ENCODE measurements around the gene AVPR2. TPM values are rescaled to one million over a fixed set of nuclear protein-coding genes. Genes with fewer than 3 reads are reported as not detected.

AVPR2 gene
- total RNA-seq, 1 donor from 2014 or later, result not detected

GRCh38 chrX:153948847-153949805, 44.7 kb downstream of the AVPR2 start:
- no peak for DNase-seq (ENCODE audit: low spot score, unreplicated experiment)
- TF ChIP-seq CTCF (IDR thresholded peaks at IDR 0.05; ENCODE audit: unreplicated experiment), result no peak
- Mint-ChIP-seq H3K27me3 (no peaks in the 10 kb centered on the region), H3K36me3 (ENCODE audit: insufficient read depth) (peaks cover 27% of the 10 kb centered on the region), H3K4me1 (ENCODE audit: low read depth) (peaks cover 4% of the 10 kb centered on the region), H3K4me3 (ENCODE audit: low read depth) (no peak overlapping the region), H3K27ac (peak overlapping the region; percentile 62), H3K9me3 (ENCODE audit: low read depth) (no peaks in the 10 kb centered on the region)

- TF ChIP-seq CTCF (IDR thresholded peaks at IDR 0.05; ENCODE audit: unreplicated experiment), result no peak
- Mint-ChIP-seq H3K27ac (peak overlapping the region; percentile 56), H3K4me1 (ENCODE audit: low read depth) (peaks cover 3% of the 10 kb centered on the region), H3K27me3 (no peaks in the 10 kb centered on the region), H3K4me3 (ENCODE audit: low read depth) (no peak overlapping the region), H3K36me3 (ENCODE audit: insufficient read depth) (peaks cover 32% of the 10 kb centered on the region), H3K9me3 (ENCODE audit: low read depth) (no peaks in the 10 kb centered on the region)
- DNase-seq (ENCODE audit: low spot score, unreplicated experiment), result no peak
Measured at GRCh38 chrX:153950127-153950526, 45.7 kb downstream of the AVPR2 start.

- no peaks in the 10 kb centered on the region for H3K27me3 Mint-ChIP-seq
- peaks cover 3% of the 10 kb centered on the region for H3K4me1 Mint-ChIP-seq (ENCODE audit: low read depth)
- H3K27ac Mint-ChIP-seq, result no peak overlapping the region
- no peak for TF ChIP-seq CTCF (IDR thresholded peaks at IDR 0.05; ENCODE audit: unreplicated experiment)
- H3K9me3 Mint-ChIP-seq (ENCODE audit: low read depth), result no peaks in the 10 kb centered on the region
- no peak overlapping the region for H3K4me3 Mint-ChIP-seq (ENCODE audit: low read depth)
- peaks cover 35% of the 10 kb centered on the region for H3K36me3 Mint-ChIP-seq (ENCODE audit: insufficient read depth)
- no peak for DNase-seq (ENCODE audit: low spot score, unreplicated experiment)
Measured at GRCh38 chrX:153951683-153952372, 47.4 kb downstream of the AVPR2 start.

- no peak for TF ChIP-seq CTCF (IDR thresholded peaks at IDR 0.05; ENCODE audit: unreplicated experiment)
Measured at GRCh38 chrX:153952373-153953026, 48.0 kb downstream of the AVPR2 start.

GRCh38 chrX:153953342-153953830, 48.9 kb downstream of the AVPR2 start:
- Mint-ChIP-seq H3K27ac (no peak overlapping the region), H3K36me3 (ENCODE audit: insufficient read depth) (peaks cover 32% of the 10 kb centered on the region), H3K4me3 (ENCODE audit: low read depth) (no peak overlapping the region), H3K9me3 (ENCODE audit: low read depth) (no peaks in the 10 kb centered on the region), H3K4me1 (ENCODE audit: low read depth) (no peaks in the 10 kb centered on the region), H3K27me3 (no peaks in the 10 kb centered on the region)
- DNase-seq (ENCODE audit: low spot score, unreplicated experiment), result peak; percentile 77
- TF ChIP-seq CTCF (IDR thresholded peaks at IDR 0.05; ENCODE audit: unreplicated experiment), result peak; percentile 97

More at GRCh38 chrX:153952373-153953026, 48.0 kb downstream of the AVPR2 start:
- Mint-ChIP-seq H3K27ac (no peak overlapping the region), H3K27me3 (no peaks in the 10 kb centered on the region), H3K9me3 (ENCODE audit: low read depth) (no peaks in the 10 kb centered on the region), H3K4me1 (ENCODE audit: low read depth) (peaks cover 2% of the 10 kb centered on the region), H3K4me3 (ENCODE audit: low read depth) (no peak overlapping the region), H3K36me3 (ENCODE audit: insufficient read depth) (peaks cover 33% of the 10 kb centered on the region)
- DNase-seq (ENCODE audit: low spot score, unreplicated experiment), result no peak

Measured in progenitor cell of endocrine pancreas (in vitro differentiated cells).